HG03442 (cell line): Measurements from ENCODE around the gene NR2C2.
A peak's percentile ranks its signal among the peaks of the same experiment; 100 is the strongest.

Experiments used
- ATAC-seq: cut with Tn5 transposase; IDR thresholded peaks from one replicate; pipeline ENCODE4 v1.9.1; 2021; ENCODE audit warnings: mild to moderate bottlenecking, moderate library complexity; ENCODE audit not compliant: unreplicated experiment

NR2C2 gene

DNA sequence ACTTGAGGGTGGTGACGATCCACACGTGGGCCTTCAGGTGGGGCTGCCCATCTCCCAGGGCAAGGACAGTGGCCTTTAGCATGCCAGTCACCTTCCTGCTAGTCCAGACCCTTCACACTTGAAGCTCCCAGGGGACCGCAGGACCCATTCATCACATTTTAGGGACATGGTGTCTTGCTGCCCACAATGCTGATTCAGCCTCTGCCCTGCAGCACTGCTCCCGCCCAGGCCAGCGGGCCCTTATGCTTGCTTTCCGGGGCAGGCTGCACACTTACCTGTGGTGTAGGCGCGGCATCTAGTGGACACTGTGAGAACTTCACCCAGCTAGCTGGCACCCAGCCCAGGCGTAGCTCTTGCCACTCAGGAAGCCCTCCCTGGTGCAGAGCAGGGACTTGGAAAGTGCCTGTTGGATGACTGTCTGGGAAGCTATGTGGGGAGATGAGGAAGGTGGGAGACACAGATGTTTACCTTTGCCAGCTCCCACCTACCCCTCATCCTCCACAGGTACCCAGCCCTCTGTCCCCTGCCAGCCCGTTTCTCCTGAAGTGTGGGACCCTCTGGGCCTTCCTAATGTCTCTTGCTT is 26.3 kb upstream of the NR2C2 start:
- ATAC-seq, result peak; percentile 70

GRCh38 chr3:14921811-14922705 is 25.3 kb upstream of the NR2C2 start:
- no peak for ATAC-seq

GRCh38 chr3:14922863-14923262 is 24.5 kb upstream of the NR2C2 start:
- ATAC-seq, result no peak

- no peak for ATAC-seq
Measured at GRCh38 chr3:14923476-14923875, 23.9 kb upstream of the NR2C2 start.

DNA sequence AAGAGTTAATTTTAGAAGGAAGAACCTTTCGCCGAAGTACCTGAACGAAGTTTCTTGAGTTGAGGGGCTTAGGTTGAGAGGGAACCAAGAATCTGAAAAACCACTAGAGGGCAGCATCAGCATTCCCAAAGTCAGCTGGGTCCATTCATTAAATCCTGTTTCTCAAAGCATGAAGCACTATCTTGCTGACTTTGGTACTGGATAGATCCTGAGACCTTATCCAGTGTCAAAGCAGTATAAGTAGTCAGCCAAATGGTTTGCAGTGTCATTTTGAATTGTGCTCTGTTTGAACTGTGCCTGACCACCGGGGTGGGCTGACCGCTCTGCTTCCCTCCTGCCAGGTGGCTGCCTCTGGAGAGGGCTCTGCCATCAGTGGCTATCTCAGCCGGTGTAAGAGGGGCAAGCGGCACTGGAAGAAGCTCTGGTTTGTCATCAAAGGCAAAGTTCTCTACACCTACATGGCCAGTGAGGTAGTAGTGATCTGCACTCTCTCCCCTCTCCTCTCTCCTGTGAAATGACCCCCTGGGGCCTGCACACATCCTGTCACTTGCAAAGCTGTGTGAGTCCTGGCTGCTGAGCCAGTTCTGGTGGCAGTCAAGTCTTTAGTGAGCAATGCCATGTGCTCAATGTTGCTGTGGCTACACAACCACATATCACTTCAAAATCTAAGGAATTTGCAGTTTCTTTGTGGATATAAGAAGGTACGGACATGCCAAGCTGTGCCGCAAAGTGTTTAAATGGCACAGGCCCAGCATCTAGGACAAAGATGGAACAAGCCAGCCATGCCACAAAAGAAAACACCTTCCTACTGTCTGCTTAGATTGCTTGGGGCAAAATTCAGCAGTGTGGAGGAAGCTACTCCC is 21.4 kb upstream of the NR2C2 start:
- ATAC-seq, result no peak

GRCh38 chr3:14926592-14926991 is 20.8 kb upstream of the NR2C2 start:
- no peak for ATAC-seq

GRCh38 chr3:14927308-14927707 is 20.1 kb upstream of the NR2C2 start:
- no peak for ATAC-seq

DNA sequence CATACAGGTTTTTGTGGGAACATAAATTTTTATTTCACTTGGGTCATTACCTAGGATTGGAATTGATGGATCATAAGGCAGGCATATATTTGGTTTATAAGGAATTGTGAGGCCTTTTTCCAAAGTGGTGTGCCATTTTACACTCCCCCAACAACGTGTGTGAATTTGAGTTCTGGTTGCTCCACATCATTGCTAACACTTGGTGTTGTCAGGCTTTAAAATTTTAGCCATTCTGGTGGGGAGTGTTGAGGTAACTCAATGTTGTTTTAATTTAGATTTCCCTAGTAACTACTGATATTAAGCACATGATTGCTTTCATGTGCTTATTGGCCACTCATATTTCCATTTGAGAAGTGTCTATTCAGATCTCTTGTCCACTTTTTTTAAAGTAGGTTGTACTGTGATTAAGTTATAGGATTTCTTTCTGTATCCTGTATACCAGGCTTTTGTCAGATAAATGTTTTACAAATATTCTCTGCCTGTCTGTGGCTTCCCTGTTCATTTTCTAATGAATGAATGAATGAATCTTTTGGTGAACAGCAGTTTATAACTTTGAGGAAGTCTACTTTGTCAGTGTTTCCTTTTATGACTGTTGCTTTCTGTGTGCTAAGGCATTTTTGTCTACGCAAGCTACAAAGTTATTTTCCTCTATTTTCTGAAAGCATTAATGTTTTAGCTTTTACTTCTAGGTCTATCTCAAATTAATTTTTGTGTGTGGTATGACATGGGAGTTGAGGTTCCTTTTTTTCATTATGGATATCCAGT is 17.9 kb upstream of the NR2C2 start:
- no peak for ATAC-seq

DNA sequence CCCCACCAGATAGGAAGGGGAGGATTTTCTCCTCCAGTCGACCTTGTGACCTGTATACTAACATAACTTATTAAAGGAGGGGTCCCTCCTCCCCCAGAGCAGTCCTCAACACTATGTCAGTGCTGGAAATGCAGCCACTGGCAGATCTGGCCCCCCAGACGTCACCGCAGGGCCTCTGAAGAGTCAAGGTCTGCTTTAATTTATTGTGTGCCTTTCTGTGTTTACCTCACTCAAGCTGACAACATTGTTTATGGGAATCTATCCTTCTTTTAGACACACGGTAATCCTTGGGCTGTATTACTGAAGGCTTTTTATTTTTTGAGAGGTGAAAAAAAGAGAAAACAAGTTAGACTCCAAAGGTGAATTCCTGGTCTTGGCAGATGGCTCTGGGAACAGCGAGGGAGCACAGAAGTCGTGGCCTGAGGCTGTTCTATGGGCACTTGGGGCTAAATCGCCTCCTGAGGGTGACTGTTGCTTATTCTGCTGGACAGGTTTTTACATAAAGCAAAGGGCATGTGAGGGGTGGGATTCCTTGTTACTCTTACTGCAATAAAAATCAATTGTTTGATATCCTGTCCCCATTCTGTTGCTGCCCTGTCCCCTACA is 13.5 kb upstream of the NR2C2 start:
- ATAC-seq, result no peak

DNA sequence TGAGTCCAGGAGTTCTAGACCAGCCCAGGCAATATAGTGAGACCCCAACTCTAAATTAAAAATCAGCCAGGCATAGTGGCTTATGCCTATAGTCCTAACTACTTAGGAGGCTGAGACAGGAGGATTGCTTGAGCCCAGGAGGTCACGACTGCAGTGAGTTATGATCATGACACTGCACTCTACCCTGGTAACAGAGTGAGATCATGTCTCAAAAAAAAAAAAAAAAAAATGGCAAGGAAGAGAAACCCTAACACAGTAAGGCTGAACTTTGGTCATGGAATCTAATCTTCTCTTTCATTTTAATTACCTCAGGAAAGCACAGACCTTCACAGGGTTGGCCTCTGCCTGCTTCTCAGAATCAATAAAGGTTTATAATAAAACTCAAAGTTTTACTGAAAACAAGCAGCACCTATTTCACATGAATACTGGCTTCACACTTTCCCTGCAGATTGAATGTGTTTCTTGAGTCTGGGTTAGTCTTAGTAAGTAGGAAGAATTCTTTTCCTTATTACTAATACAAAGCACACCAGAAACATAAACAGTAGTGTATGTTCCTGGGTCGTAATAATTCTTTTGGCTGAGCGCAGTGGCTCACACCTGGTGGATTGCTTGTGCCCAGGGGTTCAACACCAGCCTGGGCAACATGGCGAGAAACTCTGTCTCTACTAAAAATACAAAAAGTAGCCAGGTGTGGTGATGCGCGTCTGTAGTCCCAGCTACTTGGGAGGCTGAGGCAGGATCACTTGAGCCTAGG is 11.6 kb upstream of the NR2C2 start:
- ATAC-seq, result no peak

GRCh38 chr3:14938954-14939353 is 8.4 kb upstream of the NR2C2 start:
- ATAC-seq, result no peak

DNA sequence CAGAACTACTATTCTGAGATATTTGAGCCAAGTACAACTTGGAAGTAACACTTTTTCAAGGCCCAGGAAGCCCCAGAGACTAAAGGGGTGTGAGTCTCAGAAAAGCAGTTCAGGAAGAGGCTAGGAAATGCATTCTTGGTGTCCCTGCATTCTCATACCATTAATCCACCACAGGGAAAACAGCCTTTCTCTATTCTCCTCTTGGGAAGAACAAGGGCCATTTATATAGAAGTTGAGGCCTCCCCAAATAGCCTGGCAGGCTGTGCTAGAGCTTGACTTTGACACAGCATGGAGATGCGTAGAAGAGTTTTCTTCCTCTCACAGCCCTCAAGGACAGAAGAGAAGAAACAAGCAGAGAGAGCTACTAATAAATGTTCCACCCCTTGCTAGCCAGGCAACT is 5.5 kb upstream of the NR2C2 start:
- ATAC-seq, result no peak

GRCh38 chr3:14943042-14943441 is 4.3 kb upstream of the NR2C2 start:
- no peak for ATAC-seq

GRCh38 chr3:14946236-14946635 is 1.1 kb upstream of the NR2C2 start:
- ATAC-seq, result no peak

DNA sequence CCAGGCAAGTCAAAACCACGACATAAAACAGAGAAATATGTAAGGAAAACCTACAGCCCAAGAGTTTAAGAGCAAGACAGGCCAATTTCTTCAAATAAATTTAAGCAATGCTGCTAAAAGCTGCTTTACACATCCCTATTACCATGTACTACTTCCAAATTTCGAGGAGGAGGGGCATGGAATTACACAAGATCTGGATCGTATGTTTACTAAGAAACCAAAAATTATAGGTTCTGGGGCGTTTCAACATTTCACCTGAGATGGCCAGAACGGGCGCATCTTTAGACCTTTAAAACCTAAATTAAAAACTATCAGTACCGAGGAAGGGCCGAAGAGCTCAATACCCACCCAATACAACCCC is 664 bp upstream of the NR2C2 start:
- no peak for ATAC-seq

- ATAC-seq, result peak; percentile 85
Measured at GRCh38 chr3:14947886-14948608, 664 bp downstream of the NR2C2 start.

DNA sequence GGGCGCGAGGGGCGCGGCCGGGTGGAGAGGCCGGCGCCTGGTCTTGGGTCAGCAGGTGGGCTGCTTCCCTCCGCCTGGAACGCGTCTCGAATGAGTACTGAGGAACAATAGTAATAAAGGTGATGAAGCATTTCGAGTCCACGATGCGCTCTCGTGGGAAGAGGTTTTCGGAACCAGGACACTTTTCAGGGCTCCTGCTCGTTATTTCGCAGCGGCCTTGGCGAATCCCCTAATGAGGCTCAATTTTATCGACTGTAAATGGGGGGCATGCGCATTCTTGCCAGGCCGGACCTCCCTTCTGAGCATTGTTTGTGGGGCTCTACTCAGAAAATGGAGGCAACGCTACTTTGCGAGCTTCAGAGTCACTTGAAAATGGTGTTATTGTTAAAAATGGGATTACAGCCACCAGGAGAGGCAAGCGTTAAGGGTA is 1.2 kb downstream of the NR2C2 start:
- ATAC-seq, result no peak

DNA sequence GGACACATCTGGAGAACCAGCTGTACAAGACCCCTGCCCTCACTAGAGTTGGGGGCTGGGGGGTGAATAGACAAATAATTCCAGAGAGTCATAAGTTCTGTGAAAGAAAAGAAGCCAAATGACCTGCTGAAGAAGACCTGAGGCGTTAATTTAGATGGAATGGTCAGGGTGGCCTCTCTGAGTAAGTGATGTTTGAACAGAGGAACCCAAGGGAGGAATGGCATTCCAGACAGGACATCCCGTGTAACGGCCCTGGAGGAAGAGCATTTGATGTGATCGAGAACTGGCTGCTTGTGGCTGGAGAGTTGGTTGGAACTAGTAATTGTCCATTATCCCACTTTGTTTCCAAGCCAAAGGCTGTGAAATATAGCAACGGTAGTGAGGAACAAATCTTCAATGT is 1.7 kb downstream of the NR2C2 start:
- no peak for ATAC-seq

GRCh38 chr3:14950274-14950673 is 2.9 kb downstream of the NR2C2 start:
- no peak for ATAC-seq
